Measurements from ENCODE around the gene PRKCE.
A peak's percentile ranks its signal among the peaks of the same experiment; 100 is the strongest.

Gene PRKCE

GRCh38 chr2:45984896-45985473 is 333.5 kb downstream of the PRKCE start:
- Histone ChIP-seq H3K4me1 (ENCODE audit: control insufficient read depth, low read depth, low read length) (no peaks in the 10 kb centered on the region), H3K4ac (ENCODE audit: low read depth, low read length) (no peak overlapping the region), H4K8ac (ENCODE audit: low read depth, low read length) (no peak overlapping the region), H3K56ac (ENCODE audit: low read length) (no peak overlapping the region), H3K4me3 (ENCODE audit: low read length) (no peak overlapping the region), H2AK5ac (ENCODE audit: low read length) (no peak overlapping the region), H3K27me3 (ENCODE audit: insufficient read depth, low read length, poor library complexity) (no peaks in the 10 kb centered on the region), H3K36me3 (ENCODE audit: control insufficient read depth, insufficient read depth, low read length) (no peaks in the 10 kb centered on the region), H3K4me2 (ENCODE audit: low read length) (no peak overlapping the region), H3K23ac (ENCODE audit: low read length) (no peak overlapping the region), H4K5ac (ENCODE audit: low read length) (no peak overlapping the region), H3K27ac (ENCODE audit: low read depth, low read length) (no peak overlapping the region), H2BK5ac (ENCODE audit: low read length) (no peak overlapping the region), H3K79me1 (ENCODE audit: low read length) (no peaks in the 10 kb centered on the region), H3K79me2 (ENCODE audit: control insufficient read depth, insufficient read depth, low read length) (no peaks in the 10 kb centered on the region), H3K18ac (ENCODE audit: low read length) (no peak overlapping the region), H3K9ac (ENCODE audit: low read length) (no peak overlapping the region), H2BK15ac (replicated peaks; ENCODE audit: low read depth) (no peak overlapping the region), H2BK120ac (ENCODE audit: low read depth, low read length) (no peak overlapping the region)
- no peak for DNase-seq
- no CpG with 5 or more reads among the region's 13 CpGs for WGBS (ENCODE audit: extremely low coverage, insufficient coverage, low lambda C conversion rate)

GRCh38 chr2:45986509-45986908 is 335.0 kb downstream of the PRKCE start:
- Histone ChIP-seq H3K23ac (ENCODE audit: low read length) (no peak overlapping the region), H4K8ac (ENCODE audit: low read depth, low read length) (no peak overlapping the region), H2BK15ac (replicated peaks; ENCODE audit: low read depth) (no peak overlapping the region), H3K4me2 (ENCODE audit: low read length) (no peak overlapping the region), H3K18ac (ENCODE audit: low read length) (no peak overlapping the region), H3K9ac (ENCODE audit: low read length) (no peak overlapping the region), H3K4me3 (ENCODE audit: low read length) (no peak overlapping the region), H3K4ac (ENCODE audit: low read depth, low read length) (no peak overlapping the region), H2AK5ac (ENCODE audit: low read length) (no peak overlapping the region), H3K4me1 (ENCODE audit: control insufficient read depth, low read depth, low read length) (no peaks in the 10 kb centered on the region), H3K27ac (ENCODE audit: low read depth, low read length) (no peak overlapping the region), H3K56ac (ENCODE audit: low read length) (no peak overlapping the region), H2BK120ac (ENCODE audit: low read depth, low read length) (no peak overlapping the region), H2BK5ac (ENCODE audit: low read length) (no peak overlapping the region), H3K79me2 (ENCODE audit: control insufficient read depth, insufficient read depth, low read length) (no peaks in the 10 kb centered on the region), H3K36me3 (ENCODE audit: control insufficient read depth, insufficient read depth, low read length) (no peaks in the 10 kb centered on the region), H3K79me1 (ENCODE audit: low read length) (no peaks in the 10 kb centered on the region), H3K27me3 (ENCODE audit: insufficient read depth, low read length, poor library complexity) (no peaks in the 10 kb centered on the region), H4K5ac (ENCODE audit: low read length) (no peak overlapping the region)
- DNase-seq: no peak
- WGBS (ENCODE audit: extremely low coverage, insufficient coverage, low lambda C conversion rate): no CpG with 5 or more reads among the region's 5 CpGs

GRCh38 chr2:45987856-45988255 is 336.4 kb downstream of the PRKCE start:
- Histone ChIP-seq H3K27ac (ENCODE audit: low read depth, low read length) (no peak overlapping the region), H3K4ac (ENCODE audit: low read depth, low read length) (no peak overlapping the region), H3K4me3 (ENCODE audit: low read length) (no peak overlapping the region), H4K5ac (ENCODE audit: low read length) (no peak overlapping the region), H3K4me2 (ENCODE audit: low read length) (no peak overlapping the region), H2BK5ac (ENCODE audit: low read length) (no peak overlapping the region), H3K18ac (ENCODE audit: low read length) (no peak overlapping the region), H3K36me3 (ENCODE audit: control insufficient read depth, insufficient read depth, low read length) (no peaks in the 10 kb centered on the region), H2BK120ac (ENCODE audit: low read depth, low read length) (no peak overlapping the region), H3K27me3 (ENCODE audit: insufficient read depth, low read length, poor library complexity) (no peaks in the 10 kb centered on the region), H4K8ac (ENCODE audit: low read depth, low read length) (no peak overlapping the region), H2AK5ac (ENCODE audit: low read length) (no peak overlapping the region), H3K9ac (ENCODE audit: low read length) (no peak overlapping the region), H3K4me1 (ENCODE audit: control insufficient read depth, low read depth, low read length) (no peaks in the 10 kb centered on the region), H2BK15ac (replicated peaks; ENCODE audit: low read depth) (no peak overlapping the region), H3K79me2 (ENCODE audit: control insufficient read depth, insufficient read depth, low read length) (no peaks in the 10 kb centered on the region), H3K56ac (ENCODE audit: low read length) (no peak overlapping the region), H3K23ac (ENCODE audit: low read length) (no peak overlapping the region), H3K79me1 (ENCODE audit: low read length) (no peaks in the 10 kb centered on the region)
- no CpG with 5 or more reads among the region's 2 CpGs for WGBS (ENCODE audit: extremely low coverage, insufficient coverage, low lambda C conversion rate)
- no peak for DNase-seq

GRCh38 chr2:45988879-45989278 is 337.4 kb downstream of the PRKCE start:
- Histone ChIP-seq H3K56ac (ENCODE audit: low read length) (no peak overlapping the region), H2BK5ac (ENCODE audit: low read length) (no peak overlapping the region), H3K4me1 (ENCODE audit: control insufficient read depth, low read depth, low read length) (no peaks in the 10 kb centered on the region), H3K4me2 (ENCODE audit: low read length) (no peak overlapping the region), H3K18ac (ENCODE audit: low read length) (no peak overlapping the region), H3K9ac (ENCODE audit: low read length) (no peak overlapping the region), H2AK5ac (ENCODE audit: low read length) (no peak overlapping the region), H3K27ac (ENCODE audit: low read depth, low read length) (no peak overlapping the region), H3K23ac (ENCODE audit: low read length) (no peak overlapping the region), H2BK120ac (ENCODE audit: low read depth, low read length) (no peak overlapping the region), H3K79me1 (ENCODE audit: low read length) (no peaks in the 10 kb centered on the region), H3K27me3 (ENCODE audit: insufficient read depth, low read length, poor library complexity) (no peaks in the 10 kb centered on the region), H3K36me3 (ENCODE audit: control insufficient read depth, insufficient read depth, low read length) (no peaks in the 10 kb centered on the region), H2BK15ac (replicated peaks; ENCODE audit: low read depth) (no peak overlapping the region), H3K4ac (ENCODE audit: low read depth, low read length) (no peak overlapping the region), H4K5ac (ENCODE audit: low read length) (no peak overlapping the region), H4K8ac (ENCODE audit: low read depth, low read length) (no peak overlapping the region), H3K79me2 (ENCODE audit: control insufficient read depth, insufficient read depth, low read length) (no peaks in the 10 kb centered on the region), H3K4me3 (ENCODE audit: low read length) (no peak overlapping the region)
- no peak for DNase-seq
- WGBS (ENCODE audit: extremely low coverage, insufficient coverage, low lambda C conversion rate): no CpG with 5 or more reads among the region's 7 CpGs

- Histone ChIP-seq H2BK15ac (replicated peaks; ENCODE audit: low read depth) (no peak overlapping the region), H4K5ac (ENCODE audit: low read length) (no peak overlapping the region), H3K4ac (ENCODE audit: low read depth, low read length) (no peak overlapping the region), H2AK5ac (ENCODE audit: low read length) (no peak overlapping the region), H3K27me3 (ENCODE audit: insufficient read depth, low read length, poor library complexity) (no peaks in the 10 kb centered on the region), H3K79me2 (ENCODE audit: control insufficient read depth, insufficient read depth, low read length) (no peaks in the 10 kb centered on the region), H3K79me1 (ENCODE audit: low read length) (no peaks in the 10 kb centered on the region), H3K4me3 (ENCODE audit: low read length) (no peak overlapping the region), H3K4me1 (ENCODE audit: control insufficient read depth, low read depth, low read length) (no peaks in the 10 kb centered on the region), H3K4me2 (ENCODE audit: low read length) (no peak overlapping the region), H3K9ac (ENCODE audit: low read length) (no peak overlapping the region), H3K23ac (ENCODE audit: low read length) (no peak overlapping the region), H4K8ac (ENCODE audit: low read depth, low read length) (no peak overlapping the region), H2BK5ac (ENCODE audit: low read length) (no peak overlapping the region), H3K18ac (ENCODE audit: low read length) (no peak overlapping the region), H3K56ac (ENCODE audit: low read length) (no peak overlapping the region), H3K36me3 (ENCODE audit: control insufficient read depth, insufficient read depth, low read length) (no peaks in the 10 kb centered on the region), H3K27ac (ENCODE audit: low read depth, low read length) (no peak overlapping the region), H2BK120ac (ENCODE audit: low read depth, low read length) (no peak overlapping the region)
- WGBS (ENCODE audit: extremely low coverage, insufficient coverage, low lambda C conversion rate): no CpG with 5 or more reads among the region's 6 CpGs
- DNase-seq: no peak
These were observed 338.7 kb downstream of the PRKCE start for GRCh38 chr2:45990131-45990530.

- Histone ChIP-seq H3K36me3 (ENCODE audit: control insufficient read depth, insufficient read depth, low read length) (no peaks in the 10 kb centered on the region), H3K27me3 (ENCODE audit: insufficient read depth, low read length, poor library complexity) (no peaks in the 10 kb centered on the region), H3K9ac (ENCODE audit: low read length) (no peak overlapping the region), H3K79me1 (ENCODE audit: low read length) (no peaks in the 10 kb centered on the region), H3K4me3 (ENCODE audit: low read length) (no peak overlapping the region), H3K27ac (ENCODE audit: low read depth, low read length) (no peak overlapping the region), H2BK5ac (ENCODE audit: low read length) (no peak overlapping the region), H4K5ac (ENCODE audit: low read length) (no peak overlapping the region), H2BK120ac (ENCODE audit: low read depth, low read length) (no peak overlapping the region), H2AK5ac (ENCODE audit: low read length) (no peak overlapping the region), H3K4me1 (ENCODE audit: control insufficient read depth, low read depth, low read length) (no peaks in the 10 kb centered on the region), H3K4me2 (ENCODE audit: low read length) (no peak overlapping the region), H3K18ac (ENCODE audit: low read length) (no peak overlapping the region), H3K23ac (ENCODE audit: low read length) (no peak overlapping the region), H3K79me2 (ENCODE audit: control insufficient read depth, insufficient read depth, low read length) (no peaks in the 10 kb centered on the region), H2BK15ac (replicated peaks; ENCODE audit: low read depth) (no peak overlapping the region), H3K4ac (ENCODE audit: low read depth, low read length) (no peak overlapping the region), H4K8ac (ENCODE audit: low read depth, low read length) (no peak overlapping the region), H3K56ac (ENCODE audit: low read length) (no peak overlapping the region)
- peak; percentile 33 for DNase-seq
- WGBS (ENCODE audit: extremely low coverage, insufficient coverage, low lambda C conversion rate): no CpG with 5 or more reads among the region's 11 CpGs
These were observed 340.7 kb downstream of the PRKCE start for GRCh38 chr2:45992021-45992740.
